ENCODE results near the gene USE1. TPM values are rescaled to one million over a fixed set of nuclear protein-coding genes. Genes with fewer than 3 reads are reported as not detected.

USE1 gene
- total RNA-seq, 3 donors from 2014 or later, result 15.5 to 29.0 (median 27.5) TPM

GRCh38 chr19:17246681-17247425 is 31.7 kb downstream of the USE1 start:
- H3K36me3 ChIP-seq, result no peaks in the 10 kb centered on the region
- peak overlapping the region; percentile 79 to 97 for H3K27ac ChIP-seq
- no peaks in the 10 kb centered on the region for H3K27me3 ChIP-seq
- DNase-seq (ENCODE audit: low spot score in 2 of 2), result no peak
- intact Hi-C loops (cut with DNase I; ENCODE audit: low total_unique reads), result no loop called here
- peaks cover 6 to 7% of the 10 kb centered on the region in 2 donors for H3K4me1 ChIP-seq
- H3K4me3 ChIP-seq, result peak overlapping the region; percentile 49 to 86 (median 75)
- H3K9me3 ChIP-seq, result no peaks in the 10 kb centered on the region
- TF ChIP-seq POLR2A (IDR thresholded peaks at IDR 0.05) (no peak), CTCF (IDR thresholded peaks at IDR 0.05) (no peak)

GRCh38 chr19:17248011-17248776 is 33.0 kb downstream of the USE1 start:
- Histone ChIP-seq H3K27me3 (no peaks in the 10 kb centered on the region), H3K4me1 (peaks cover 6 to 7% of the 10 kb centered on the region in 2 donors), H3K27ac (no peak overlapping the region), H3K36me3 (no peaks in the 10 kb centered on the region), H3K9me3 (no peaks in the 10 kb centered on the region), H3K4me3 (no peak overlapping the region)
- intact Hi-C loops (cut with DNase I; ENCODE audit: low total_unique reads), result no loop called here
- TF ChIP-seq POLR2A (IDR thresholded peaks at IDR 0.05) (no peak), CTCF (IDR thresholded peaks at IDR 0.05) (no peak), POLR2AphosphoS5 (IDR thresholded peaks at IDR 0.05) (no peak)
- DNase-seq (ENCODE audit: low spot score in 2 of 2), result no peak

- DNase-seq (ENCODE audit: low spot score in 2 of 2), result no peak
- Histone ChIP-seq H3K36me3 (no peaks in the 10 kb centered on the region), H3K4me3 (no peak overlapping the region), H3K4me1 (peaks cover 6 to 7% of the 10 kb centered on the region in 2 donors), H3K27me3 (no peaks in the 10 kb centered on the region), H3K9me3 (no peaks in the 10 kb centered on the region), H3K27ac (no peak overlapping the region)
- intact Hi-C loops (cut with DNase I; ENCODE audit: low total_unique reads), result no loop called here
- no peak for TF ChIP-seq CTCF (IDR thresholded peaks at IDR 0.05)
- no peak for TF ChIP-seq POLR2A (IDR thresholded peaks at IDR 0.05)
- TF ChIP-seq POLR2AphosphoS5 (IDR thresholded peaks at IDR 0.05), result no peak
Observed at GRCh38 chr19:17249887-17250548, 34.9 kb downstream of the USE1 start.

GRCh38 chr19:17254636-17255035 is 39.5 kb downstream of the USE1 start:
- Histone ChIP-seq H3K36me3 (no peaks in the 10 kb centered on the region), H3K27ac (no peak overlapping the region), H3K4me1 (no peaks in the 10 kb centered on the region), H3K27me3 (no peaks in the 10 kb centered on the region), H3K4me3 (no peak overlapping the region), H3K9me3 (peaks cover 6 to 7% of the 10 kb centered on the region in 2 donors)
- no peak for DNase-seq (ENCODE audit: low spot score in 2 of 2)
- intact Hi-C loops (cut with DNase I; ENCODE audit: low total_unique reads), result no loop called here
- TF ChIP-seq CTCF (IDR thresholded peaks at IDR 0.05) (no peak), POLR2AphosphoS5 (IDR thresholded peaks at IDR 0.05) (no peak), POLR2A (IDR thresholded peaks at IDR 0.05) (no peak)

All from breast epithelium (tissue), 4 donors.